Embryonic facial prominence (tissue), 1 donor: ENCODE measurements around the gene NUP107.
"Not testable (repeated sequence)": the region's sequence is repeated elsewhere in the genome, so short reads cannot be mapped to it uniquely, and the experiment has no call there.

Experiments used
- DNase-seq: peaks from one replicate; pipeline ENCODE4 v3.0.0-alpha.2; 2016; ENCODE audit errors: extremely low spot score

The NUP107 gene

DNA sequence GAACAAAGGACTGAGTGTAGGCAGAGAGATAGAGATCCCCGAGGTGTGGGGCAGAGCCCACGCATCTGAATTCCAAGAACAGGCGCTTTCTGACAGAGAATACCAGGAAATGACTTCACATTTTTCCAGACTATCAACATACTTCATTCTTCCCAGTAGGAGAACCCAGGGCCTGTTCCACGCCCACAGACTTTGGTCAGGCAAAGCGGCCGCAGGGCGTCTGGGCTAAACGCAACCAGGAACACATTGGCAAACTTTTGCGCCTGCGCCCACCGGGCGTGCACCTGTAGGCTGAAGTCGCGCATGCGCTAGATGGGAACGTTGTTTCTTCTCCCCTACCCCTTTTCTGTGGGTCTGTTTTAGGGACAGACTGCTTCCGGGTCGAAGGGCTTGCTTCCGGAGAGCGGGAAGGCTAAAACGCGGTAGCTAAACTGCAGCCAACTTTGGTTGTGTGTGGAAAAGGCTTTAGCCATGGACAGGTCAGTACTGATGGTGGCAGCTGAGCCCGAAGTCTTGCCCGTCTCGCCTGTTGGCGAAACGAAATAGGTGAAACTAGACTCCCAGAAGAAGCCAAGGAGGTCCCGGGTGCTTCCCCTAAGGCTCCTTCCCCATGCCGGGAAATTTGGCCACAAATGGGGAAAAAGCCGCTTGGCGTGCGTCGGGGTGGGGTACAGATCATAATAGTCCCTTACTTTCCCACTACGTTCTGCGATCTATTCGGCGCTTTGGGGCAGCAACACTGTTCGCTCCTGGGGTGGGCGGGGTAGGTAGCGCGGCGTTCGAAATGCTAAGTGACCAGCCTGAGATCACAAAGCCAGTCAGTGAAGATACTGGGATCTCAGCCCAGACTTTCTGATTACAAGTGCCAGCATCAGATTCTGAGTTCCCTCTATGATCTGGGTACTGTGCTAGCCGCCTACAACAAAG, at the start of gene NUP107:
Gene NUP107, plus strand, starts transcription at position 384 of the 927 bp plus-strand sequence. Its CDS starts 88 bp downstream, at position 472.
- peak; percentile 98 for DNase-seq

DNA sequence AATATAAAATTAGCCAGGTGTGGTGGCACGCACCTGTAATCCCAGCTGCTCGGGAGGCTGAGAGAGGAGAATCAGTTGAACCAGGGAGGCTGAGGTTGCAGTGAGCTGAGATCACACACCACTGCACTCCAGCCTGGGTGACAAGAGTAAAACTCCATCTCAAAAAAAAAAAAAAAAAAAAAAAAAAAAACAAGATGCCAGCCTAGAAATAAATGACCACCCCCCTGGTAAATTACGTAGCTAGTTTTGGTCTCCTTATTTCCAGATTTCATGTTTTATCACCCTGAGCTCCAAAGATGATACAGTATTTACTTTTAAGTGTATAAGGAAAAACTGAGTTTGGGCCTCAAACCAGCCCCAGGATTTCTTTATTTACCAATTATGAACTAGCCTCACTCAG, 49.3 kb upstream of the NUP107 start:
- not testable (repeated sequence) for DNase-seq

DNA sequence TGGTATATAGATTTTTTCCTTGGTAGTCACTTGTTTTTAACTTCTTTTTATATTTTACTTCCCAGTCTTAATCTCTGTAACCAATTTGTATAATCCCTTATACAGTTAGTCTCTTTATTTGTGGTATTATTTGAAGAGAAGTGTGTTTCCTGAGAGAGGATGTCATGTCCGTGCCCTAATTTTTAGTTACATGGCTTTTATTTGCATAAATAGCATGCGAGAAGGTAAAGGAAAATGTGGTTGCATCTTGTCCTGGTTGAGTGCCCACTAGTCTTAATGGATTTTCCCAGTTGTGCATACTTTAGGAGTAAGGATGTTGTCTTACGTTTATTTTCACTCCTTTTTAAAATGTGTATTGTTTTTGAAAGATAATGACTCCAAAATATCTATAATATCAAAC, 48.6 kb upstream of the NUP107 start:
- DNase-seq, result no peak

DNA sequence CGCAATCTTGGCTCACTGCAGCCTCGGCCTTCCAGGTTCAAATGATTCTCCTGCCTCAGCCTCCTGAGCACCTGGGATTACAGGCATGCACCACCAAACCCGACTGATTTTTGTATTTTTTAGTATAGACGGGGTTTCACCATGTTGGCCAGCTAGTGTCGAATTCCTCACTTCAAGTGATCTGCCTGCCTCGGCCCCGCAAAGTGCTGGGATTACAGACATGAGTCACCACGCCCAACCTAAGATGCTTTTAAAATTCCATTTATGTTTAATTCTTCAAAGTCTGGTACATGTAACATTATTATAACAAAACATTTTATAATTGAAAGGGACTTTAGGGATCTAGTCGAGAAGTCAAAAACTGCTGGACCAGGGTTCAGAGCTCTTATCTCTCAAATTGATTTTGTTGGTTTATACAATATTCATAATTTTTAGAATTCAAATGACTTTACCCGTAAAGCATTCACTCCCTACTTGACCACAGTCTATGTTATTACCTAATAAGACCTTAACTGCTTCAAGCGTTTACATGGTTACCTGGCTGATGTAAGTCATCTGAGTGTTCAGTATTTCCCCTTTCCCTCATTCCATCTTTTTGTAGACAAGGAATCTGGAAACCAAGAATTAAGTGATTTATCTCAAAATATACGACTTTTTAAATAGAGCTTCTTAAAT, 47.9 kb upstream of the NUP107 start:
- no peak for DNase-seq

DNA sequence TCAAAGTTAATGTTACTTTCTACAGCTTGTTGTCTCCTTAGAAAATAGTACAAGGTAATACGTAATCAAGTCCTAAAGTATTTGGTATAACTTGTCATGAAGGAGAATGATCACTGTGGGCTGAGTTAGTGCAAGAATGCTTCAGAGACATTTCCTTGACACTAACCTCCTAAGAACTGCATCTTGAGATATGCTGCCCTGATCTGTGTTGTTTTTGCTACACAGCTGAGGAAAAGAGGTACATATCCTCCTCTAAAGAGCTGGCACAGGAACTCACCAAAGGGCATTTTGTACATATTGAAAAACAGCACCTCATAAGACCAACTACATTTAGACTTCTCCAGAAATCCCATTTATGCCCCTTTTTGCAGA, 47.4 kb upstream of the NUP107 start:
- no peak for DNase-seq

DNA sequence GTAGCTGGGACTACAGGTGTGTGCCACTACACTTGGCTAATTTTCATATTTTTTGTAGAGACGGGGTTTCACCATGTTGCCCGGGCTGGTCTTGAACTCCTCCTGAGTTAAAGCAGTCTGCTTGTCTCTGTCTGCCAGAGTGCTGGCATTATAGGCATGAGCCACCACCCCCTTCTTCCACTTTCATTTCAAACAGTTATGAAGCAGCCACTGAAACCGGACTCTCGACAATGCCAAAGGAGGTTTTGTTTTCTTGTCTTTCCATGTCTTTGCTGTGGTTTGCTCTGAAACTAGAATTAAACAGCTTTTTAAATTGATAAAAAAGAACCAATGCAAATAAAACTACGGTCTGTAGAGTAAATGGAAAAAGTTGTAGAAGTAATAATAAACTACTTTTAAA, 45.6 kb upstream of the NUP107 start:
- no peak for DNase-seq

DNA sequence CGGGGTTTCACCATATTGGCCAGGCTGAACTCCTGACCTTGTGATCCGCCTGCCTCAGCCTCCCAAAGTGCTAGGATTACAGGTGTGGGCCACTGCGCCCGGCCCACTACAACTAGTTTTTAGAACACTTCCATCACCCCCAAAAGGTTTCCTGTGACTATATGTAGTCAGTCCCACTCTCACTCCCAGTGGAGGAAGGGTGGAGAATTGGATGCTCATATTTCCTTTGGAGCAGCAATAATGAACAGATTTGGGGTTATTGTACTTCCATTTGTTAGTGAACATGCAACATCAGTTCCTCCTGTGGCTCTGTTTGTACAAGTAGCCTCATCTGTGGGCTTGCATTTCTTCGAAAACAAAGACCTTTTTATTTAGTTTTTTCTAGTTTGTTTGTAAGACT, 40.3 kb upstream of the NUP107 start:
- DNase-seq, result no peak

DNA sequence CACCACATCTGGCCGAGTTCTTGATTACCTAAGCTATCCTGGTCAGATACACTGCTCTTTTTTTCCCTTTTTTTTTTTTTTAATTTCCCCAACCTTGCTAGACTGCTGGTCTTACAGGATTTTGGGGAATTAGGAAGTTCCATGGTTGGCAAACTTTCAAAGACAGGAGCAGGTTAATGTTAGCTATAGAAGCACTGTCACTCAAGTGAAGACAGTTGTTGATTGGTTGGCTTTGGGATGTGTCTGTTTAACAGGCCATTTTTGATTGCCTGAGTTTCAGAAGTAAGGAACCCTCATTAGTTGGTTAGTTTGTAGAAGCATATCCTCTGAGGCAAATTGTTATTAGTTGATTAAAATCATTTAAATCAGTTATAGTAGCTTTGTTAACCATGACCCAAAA, 39.3 kb upstream of the NUP107 start:
- no peak for DNase-seq

DNA sequence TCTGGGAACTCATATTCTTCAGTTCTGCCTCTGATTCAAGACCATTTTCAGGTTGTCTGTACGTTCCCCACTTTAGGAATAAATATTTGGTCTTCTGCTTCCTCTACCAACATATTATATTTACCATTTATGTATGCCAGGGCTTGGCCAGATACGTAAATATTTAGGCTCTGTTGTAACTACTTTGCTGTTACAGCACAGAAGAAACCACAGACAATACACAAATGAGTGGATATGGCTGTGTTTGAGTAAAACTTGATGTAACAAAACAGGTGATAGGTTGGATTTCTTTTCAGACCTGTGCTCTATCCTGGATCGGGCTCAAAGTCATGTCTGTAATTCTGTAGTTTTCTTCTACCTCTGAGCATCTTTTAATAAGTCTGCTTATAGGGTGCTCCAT, 38.6 kb upstream of the NUP107 start:
- no peak for DNase-seq

DNA sequence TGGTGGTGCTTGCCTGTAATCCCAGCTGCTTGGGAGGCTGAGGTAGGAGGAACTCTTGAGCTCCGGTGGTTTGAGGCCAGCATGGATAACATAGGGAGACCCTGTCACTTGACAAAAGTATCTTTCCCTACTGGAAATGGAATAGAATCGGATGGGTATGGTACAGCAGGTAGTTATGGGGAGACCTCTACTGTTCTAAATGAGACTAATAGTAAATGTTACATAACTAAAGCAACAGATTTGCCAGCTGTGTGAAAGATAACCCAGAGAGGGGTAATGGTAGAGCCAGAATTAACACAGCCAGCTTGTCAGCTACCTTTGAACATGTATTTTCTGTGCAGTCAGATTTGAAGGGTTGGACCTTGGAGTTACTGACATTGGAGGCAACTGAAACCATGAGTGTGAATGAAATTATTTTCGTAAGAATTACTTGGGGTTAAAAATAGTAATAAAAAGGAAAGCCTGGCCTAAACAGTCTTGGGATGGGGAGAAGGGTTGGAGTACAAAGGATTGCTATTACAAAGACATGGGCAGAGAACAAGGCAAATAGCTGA, 21.7 kb upstream of the NUP107 start:
- no peak for DNase-seq

DNA sequence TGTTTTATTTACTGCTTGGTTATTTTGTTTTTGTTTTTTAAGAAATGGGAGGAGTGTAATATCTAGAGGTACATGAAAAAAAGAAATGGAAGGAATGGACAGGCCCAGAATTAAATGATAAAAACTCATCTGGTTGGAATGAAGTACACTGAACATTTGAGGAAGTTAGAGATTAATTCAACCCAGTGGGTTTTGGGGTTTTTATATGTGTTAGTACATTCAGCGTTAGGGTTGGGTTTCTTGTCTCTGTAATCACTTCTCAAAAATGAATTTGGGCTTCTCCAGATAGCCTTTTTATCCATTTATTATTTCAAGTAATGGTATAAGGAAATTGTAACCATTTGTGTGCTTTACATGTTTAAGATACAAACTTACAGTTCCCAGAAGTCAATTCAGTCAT, 19.5 kb upstream of the NUP107 start:
- no peak for DNase-seq

DNA sequence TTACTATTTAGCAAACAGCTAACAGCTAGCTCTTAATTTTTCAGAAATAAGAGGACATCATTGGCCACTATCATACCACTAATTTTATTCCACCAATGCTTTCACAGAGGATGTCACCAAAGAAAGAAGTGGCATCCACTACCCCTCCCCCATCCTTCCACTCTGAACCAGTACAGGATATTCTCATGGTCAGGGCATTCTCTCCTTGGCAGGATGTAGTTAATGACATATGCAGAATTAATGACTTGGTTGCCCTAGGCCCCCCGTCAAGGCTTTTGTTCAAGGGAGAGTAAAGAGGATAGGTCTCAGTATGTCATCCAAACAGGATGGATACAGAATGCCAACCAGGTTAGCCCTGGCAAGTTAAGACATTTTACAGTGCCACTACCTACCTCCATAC, 18.9 kb upstream of the NUP107 start:
- DNase-seq, result no peak

DNA sequence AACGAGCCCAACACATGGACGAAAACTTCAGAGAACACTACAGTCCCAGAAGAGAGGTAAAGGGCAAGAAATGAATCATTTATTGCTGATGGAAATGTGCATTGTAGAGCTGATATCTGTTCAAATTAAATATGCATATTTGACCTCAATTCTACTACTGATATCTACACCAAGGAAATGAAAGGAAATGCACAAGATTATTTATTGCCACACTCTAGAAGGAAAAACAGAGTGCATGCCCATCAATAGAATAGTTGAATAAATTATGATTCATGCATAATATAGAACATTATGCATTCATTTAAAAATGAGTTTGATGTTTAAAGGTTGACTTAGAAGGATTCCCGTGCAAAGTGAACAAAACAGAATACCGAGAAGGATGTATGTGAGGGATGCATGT, 15.6 kb upstream of the NUP107 start:
- DNase-seq, result no peak

DNA sequence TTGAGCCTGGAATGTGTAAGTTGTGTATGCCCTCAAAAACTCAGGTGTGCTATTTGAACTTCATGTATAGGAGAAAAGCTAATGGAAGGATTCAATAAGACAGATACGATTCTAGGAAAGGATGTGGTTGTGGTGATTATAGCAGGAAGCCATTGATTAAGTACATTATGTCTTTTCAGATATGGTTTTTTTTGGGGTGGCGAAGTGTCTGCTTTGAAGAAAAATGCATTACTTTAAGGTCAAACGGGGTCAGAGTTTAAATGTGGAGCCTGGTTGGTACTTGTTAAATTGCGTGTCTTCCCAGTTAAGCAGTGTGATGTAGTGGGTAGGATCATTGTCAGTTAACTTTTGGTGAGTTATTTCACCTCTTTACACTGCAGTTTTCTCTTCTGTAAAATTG, 13.0 kb upstream of the NUP107 start:
- DNase-seq, result no peak

DNA sequence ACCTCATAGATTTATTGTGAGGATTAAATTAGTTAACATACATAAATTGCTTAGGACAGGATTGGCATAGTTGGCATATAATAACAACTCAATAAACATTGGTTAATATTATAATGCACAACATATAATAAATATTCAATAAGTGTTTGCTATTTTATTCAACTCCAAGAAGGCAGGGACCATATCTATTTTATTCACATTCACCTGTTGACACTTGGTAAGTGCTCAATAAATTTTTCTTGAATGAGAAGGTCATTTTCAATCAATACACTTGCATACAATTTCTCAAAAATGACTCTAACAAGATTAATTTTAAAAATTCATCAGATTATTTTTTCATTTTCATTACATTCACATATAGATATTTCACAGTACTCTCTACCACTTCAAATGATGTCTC, 12.4 kb upstream of the NUP107 start:
- DNase-seq, result no peak

DNA sequence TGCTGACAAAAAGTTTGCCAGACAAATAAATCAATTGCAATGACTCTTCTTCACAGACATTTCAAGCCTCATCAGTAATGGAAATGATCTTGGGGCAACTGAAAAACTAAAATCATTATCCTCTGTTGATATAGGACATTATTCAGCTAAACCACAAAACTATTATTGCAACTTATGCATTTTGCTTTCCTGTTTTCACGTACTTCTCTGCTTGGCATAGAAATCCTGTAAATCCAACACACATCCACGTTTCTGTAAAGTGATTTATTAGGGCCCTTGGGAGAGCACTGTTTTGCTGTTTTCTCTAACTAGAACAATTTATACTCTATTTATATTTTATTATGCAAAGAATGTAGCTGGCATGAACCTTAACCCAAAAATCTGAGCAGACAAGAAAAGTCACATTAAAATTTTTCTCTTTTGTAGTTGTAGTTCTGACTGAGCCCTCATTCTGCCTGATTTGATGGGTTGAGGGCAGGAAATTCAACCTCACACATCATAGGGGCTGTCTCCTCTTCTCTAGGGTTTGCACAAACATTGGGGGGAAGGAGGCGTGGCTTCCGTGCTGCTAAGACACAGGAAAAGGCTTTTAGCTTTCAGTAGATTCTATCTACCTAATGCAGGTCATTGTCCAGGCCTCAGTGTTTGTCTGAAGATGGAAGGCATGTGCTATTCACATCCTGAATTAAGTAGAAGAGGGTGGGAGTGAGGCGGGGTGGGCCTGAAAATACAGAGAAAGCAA, 11.5 kb upstream of the NUP107 start:
- DNase-seq, result no peak

DNA sequence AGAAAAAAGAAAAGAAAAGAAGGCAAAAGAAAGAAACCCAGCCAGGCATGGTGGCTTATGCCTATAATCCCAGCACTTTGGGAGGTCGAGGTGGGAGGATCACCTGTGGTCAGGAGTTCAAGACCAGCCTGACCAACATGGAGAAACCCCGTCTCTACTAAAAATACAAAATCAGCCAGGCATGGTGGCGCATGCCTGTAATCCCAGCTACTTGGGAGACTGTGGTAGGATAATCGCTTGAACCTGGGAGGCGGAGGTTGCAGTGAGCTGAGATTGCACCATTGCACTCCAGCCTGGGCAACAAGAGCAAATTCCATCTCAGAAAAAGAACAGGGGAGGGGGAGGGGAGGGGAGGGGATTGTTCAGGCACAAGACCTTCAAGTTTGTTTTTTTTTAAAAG, 9.9 kb upstream of the NUP107 start:
- not testable (repeated sequence) for DNase-seq

DNA sequence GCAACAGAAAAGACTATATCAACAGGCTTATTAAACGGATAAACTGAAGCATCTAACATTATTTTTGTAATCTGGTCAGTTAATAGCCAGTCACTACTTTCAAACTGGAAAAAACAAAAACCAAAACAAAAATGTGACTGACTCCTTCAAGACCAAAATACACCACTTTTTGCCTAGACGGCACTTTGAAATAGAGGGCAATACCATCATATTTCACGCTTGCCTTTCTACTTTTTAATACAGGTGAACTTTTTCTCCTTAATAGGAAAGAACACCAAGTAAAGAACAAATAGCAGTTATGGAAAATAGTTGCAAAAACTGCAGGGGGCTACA, 550 bp upstream of the NUP107 start:
- DNase-seq, result no peak

DNA sequence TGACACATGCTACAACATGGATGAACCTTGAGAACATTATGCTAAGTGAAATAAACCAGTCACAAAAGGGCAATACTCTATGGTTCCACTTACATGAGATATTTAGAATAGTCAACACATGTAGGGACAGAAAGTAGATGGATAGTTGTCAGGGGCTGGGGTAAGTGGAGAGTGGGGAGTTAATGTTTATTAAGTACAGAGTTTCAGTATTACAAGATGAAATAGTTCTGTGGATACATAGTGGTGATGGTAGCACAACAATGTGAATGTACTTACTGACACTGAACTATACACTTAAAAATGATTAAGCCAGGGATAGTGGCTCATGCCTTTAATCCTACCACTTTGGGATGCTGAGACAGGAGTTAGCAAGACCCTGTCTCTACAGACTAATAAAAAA, 8.7 kb downstream of the NUP107 start:
- no peak for DNase-seq

DNA sequence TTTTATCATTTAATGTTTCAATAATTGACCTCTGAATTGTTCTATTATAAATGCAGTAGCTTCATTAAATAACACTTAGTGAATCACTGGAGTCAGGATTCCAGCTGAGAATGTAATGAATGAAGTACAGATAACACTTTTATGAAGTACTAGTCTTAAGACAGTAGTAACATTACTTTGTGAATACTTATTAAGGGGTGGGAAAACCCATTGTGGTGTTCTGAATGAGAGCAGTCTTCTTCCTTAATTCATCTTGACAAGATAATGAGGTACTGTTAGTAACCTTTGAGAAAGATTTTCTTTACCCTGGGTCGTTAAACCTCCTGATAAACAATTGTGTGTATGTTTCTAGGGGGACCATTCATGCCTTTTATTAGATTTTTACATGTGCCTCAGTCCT, 12.7 kb downstream of the NUP107 start:
- no peak for DNase-seq

DNA sequence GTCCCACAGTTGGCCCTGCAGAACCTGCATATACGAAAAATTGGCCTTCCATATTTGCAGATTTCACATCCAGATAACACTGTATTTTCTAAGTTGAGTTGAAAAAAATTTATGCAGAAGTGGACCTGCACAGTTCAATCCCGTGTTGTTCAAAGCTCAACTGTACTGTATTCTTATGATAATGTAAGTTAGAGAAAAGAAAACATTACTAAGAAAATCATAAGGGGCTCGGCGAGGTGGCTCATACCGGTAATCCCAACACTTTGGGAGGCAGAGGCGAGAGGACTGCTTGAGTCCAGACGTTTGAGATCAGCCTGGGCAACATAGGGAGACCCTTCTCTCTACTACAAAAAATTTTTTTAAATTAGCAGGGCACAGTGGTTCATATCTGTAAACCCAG, 41.0 kb downstream of the NUP107 start:
- no peak for DNase-seq

DNA sequence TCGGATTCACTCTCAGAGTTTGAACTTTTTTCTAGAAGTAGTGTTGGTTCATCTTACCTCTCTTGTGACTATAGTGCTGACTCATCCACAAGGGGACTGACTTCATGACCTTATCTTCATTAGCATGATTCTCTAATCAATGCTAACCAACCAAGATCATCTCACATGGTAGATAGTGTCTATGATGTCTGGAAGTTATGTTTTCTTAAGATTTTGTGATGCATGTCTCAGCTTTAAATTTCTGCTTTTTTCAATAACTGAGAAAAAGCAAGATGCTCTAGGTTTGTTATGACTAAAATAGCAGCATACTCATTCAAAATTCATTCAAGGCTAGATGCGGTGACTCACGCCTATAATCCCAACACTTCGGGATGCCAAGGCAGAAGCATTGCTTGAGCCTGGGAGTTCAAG, 46.9 kb downstream of the NUP107 start:
- no peak for DNase-seq
